Fibroblast of pulmonary artery (primary cell): ENCODE data around the gene YAP1.

Experiments
- DNase-seq: peaks from one replicate; pipeline ENCODE4 v3.0.0-alpha.2; 2010; ENCODE audit warnings: low read depth
- H3K4me3 ChIP-seq: replicated peaks from 2 replicates; pipeline ENCODE4 v1.5.1; 2011; ENCODE audit warnings: low read depth, mild to moderate bottlenecking, control low read depth, low read length, moderate library complexity
- TF ChIP-seq, protein P1 (sequence below): IDR thresholded peaks from 2 replicates; pipeline ENCODE4 v1.5.1; 2011; ENCODE audit warnings: mild to moderate bottlenecking, control low read depth, low read length, inconsistent platforms; ENCODE audit errors: missing control alignments

The YAP1 gene

DNA sequence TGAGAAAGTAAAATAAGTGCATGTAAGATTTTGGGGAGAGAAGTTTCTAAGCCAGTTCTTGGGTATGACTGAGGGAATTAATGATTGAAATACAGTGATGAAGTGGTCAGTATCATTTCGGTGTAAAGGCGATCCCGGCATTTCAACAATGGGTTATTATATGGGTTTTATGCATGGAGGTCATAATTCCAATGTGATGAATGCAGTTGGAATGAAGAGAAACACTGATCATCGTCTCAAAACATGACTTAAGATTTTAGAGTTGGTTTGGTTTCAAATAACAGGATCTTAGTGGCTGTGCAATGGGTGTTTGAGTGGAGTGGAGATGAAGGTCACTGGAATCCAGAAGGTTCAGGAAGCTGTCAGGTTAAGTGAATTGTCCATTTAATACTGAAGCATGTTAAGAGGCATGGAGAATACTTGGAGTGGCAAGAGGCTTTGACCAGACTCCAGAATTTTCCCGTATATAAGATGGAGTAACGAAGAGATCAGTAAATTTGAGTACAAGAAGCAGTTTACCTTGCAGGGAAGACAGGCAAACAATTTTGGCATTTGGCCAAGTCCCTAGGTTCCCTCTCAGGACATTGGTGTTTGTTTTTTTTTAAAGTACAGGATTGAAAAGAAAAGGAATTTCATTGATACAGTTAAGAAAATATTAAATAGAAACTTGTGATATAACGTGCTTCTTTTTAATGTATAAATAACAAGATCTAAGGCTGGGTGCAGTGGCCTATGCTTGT, 110.7 kb downstream of the YAP1 start:
- TF ChIP-seq, protein P1, sequence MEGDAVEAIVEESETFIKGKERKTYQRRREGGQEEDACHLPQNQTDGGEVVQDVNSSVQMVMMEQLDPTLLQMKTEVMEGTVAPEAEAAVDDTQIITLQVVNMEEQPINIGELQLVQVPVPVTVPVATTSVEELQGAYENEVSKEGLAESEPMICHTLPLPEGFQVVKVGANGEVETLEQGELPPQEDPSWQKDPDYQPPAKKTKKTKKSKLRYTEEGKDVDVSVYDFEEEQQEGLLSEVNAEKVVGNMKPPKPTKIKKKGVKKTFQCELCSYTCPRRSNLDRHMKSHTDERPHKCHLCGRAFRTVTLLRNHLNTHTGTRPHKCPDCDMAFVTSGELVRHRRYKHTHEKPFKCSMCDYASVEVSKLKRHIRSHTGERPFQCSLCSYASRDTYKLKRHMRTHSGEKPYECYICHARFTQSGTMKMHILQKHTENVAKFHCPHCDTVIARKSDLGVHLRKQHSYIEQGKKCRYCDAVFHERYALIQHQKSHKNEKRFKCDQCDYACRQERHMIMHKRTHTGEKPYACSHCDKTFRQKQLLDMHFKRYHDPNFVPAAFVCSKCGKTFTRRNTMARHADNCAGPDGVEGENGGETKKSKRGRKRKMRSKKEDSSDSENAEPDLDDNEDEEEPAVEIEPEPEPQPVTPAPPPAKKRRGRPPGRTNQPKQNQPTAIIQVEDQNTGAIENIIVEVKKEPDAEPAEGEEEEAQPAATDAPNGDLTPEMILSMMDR: no peak
- no peak overlapping the region for H3K4me3 ChIP-seq
- peak; percentile 33 for DNase-seq

DNA sequence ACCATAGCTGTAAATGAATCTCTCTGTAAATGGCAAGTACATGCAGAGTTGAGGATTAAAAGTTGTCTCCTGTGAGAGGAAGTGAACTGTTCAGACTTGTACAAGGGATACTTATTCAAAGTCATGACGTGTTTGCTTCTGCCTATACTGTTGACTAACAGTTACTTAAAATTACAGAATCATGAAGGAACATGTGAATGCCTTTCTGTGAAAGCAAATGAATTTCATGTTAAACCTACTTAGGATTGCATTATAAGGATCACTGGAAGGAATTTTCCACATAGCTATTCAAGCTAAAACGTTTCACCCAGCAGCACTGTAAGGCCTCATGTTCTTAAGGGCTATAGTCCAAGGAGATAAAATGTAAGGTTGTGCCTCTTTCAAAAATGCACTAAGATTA, 113.6 kb downstream of the YAP1 start:
- TF ChIP-seq, protein P1: no peak
- peak; percentile 58 for DNase-seq
- no peak overlapping the region for H3K4me3 ChIP-seq

DNA sequence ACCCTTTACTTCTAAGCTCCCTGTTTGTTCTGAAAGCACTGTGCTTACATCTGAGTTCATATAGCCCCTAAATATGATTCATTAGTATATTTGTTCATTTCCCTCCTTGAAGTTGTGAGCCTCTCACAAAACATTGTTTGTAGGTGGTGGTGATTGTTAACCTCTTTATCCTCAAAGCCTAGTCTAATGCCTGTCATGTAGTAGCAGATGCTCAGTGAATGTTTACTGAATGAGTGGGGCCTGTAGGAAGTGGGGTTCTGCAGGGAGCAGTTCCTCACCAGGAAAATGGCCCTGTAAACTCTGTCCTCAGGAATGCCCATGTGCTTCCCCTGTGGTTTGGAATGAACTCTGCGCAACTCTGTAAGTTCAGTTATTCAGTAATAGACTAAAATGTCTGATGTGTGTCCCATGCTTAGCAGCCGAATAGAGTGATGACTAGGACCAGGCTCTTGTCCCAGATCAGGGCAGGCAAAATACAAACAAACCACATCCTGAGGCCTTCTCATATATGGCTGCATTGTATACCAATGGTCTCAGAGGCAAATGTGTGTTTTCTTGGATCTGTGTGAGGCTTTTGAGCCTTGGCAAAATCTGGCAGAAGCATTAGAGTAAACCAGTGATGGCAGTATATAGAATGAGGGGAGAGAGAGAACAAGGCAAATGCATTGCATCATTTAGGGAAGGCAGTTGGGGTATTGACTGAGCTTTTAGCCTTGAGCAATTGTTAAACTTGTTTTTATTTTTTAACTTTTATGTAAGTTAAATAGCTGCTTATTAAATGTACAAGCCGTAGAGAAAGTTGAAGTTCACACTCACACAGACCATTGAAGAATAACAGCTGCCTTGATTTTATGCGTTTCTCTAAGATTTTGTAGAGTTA, 115.7 kb downstream of the YAP1 start:
- peak overlapping the region; percentile 40 for H3K4me3 ChIP-seq
- TF ChIP-seq, protein P1: no peak
- peak; percentile 88 for DNase-seq

DNA sequence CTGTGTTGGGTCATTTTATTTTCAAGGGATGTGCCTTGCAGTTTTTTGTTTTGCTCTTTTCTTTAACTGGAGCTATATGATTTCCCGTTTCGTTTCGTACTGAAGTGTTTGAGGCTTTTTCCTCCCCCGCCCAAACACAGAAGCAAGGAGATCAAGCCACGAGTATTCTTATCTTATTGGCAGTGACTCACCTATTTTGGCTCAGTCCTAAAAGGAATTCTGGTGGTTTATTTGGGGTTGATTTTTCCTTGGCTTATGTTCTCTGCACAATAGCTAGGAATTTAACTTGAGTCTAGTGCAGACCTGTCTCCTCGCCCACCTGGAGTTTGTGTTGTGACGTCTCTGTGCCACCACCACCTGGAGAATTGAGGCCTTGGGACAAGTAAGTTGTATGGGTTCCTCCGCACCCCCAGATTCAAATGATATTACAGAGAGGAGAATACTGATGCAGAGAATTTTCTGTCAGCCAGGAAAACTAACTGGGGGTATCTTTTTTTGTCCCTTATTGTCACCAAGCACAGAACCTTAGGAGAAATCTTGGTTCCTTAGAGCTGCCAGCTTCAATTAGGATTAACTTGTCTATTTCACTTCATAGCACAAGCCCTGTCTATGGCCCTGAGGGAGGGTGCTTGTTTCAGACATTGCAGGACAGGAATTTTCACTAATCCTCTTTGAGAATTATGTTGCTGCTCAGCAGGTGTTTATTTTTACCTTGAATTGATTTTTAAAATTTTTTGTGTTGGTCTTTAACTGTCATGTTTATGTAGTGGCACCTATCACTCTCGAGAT, 116.6 kb downstream of the YAP1 start:
- H3K4me3 ChIP-seq: peak overlapping the region; percentile 40
- peak; percentile 82 for DNase-seq
- TF ChIP-seq, protein P1: no peak

DNA sequence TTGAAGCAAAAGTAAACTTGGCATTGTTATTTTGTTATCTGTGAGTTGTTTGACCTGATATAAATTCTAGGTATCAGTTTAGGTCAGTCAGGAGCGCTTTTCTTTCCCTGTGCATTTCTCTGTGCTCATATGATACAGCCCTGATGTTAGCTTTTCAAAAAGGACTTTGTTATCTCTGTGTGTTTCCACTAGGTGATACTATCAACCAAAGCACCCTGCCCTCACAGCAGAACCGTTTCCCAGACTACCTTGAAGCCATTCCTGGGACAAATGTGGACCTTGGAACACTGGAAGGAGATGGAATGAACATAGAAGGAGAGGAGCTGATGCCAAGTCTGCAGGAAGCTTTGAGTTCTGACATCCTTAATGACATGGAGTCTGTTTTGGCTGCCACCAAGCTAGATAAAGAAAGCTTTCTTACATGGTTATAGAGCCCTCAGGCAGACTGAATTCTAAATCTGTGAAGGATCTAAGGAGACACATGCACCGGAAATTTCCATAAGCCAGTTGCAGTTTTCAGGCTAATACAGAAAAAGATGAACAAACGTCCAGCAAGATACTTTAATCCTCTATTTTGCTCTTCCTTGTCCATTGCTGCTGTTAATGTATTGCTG, 119.4 kb downstream of the YAP1 start:
- DNase-seq: no peak
- no peak overlapping the region for H3K4me3 ChIP-seq
- TF ChIP-seq, protein P1: no peak

DNA sequence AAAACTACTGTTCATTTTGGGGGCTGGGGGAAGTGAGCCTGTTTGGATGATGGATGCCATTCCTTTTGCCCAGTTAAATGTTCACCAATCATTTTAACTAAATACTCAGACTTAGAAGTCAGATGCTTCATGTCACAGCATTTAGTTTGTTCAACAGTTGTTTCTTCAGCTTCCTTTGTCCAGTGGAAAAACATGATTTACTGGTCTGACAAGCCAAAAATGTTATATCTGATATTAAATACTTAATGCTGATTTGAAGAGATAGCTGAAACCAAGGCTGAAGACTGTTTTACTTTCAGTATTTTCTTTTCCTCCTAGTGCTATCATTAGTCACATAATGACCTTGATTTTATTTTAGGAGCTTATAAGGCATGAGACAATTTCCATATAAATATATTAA, 119.9 kb downstream of the YAP1 start:
- no peak for DNase-seq
- TF ChIP-seq, protein P1: no peak

More for the DNA sequence above, 119.9 kb downstream of the YAP1 start:
- no peak overlapping the region for H3K4me3 ChIP-seq
